Stimulated activated CD8-positive, alpha-beta memory T cell treated with anti-CD3 and anti-CD28 coated beads, Interleukin-15, amount 100 ng/mL, for 48 hours (primary cell): ENCODE results near the gene RUNX3.
"Not testable (repeated sequence)": the region's sequence is repeated elsewhere in the genome, so short reads cannot be mapped to it uniquely, and the experiment has no call there.

Experiments
- DNase-seq, 2 donors: peaks; one replicate each; pipeline ENCODE4 v3.0.0-alpha.2; 2020; ENCODE audit warnings: low read depth in 2 of 2

RUNX3 gene

GRCh38 chr1:24930260-24931145 lies at the start of gene RUNX3:
Gene RUNX3, minus strand, starts transcription at chr1:24930276. Its CDS starts 408 bp downstream, at chr1:24929868.
- peak; percentile 91 to 92 for DNase-seq

DNA sequence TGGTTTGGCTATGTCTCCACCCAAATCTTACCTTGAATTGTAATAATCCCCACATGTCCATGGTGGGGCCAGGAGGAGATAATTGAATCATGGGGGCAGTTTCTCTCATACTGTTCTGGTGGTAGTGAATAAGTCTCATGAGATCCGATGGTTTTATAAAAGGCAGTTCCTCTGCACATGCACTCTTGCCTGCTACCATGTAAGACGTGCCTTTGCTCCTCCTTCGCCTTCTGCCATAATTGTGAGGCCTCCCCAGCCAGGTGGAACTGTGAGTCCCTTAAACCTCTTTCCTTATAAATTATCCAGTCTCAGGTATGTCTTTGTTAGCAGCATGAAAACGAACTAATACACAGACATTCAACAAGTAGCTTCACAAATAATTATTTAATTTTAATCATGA lies 49.2 kb upstream of the RUNX3 start:
- not testable (repeated sequence) for DNase-seq

DNA sequence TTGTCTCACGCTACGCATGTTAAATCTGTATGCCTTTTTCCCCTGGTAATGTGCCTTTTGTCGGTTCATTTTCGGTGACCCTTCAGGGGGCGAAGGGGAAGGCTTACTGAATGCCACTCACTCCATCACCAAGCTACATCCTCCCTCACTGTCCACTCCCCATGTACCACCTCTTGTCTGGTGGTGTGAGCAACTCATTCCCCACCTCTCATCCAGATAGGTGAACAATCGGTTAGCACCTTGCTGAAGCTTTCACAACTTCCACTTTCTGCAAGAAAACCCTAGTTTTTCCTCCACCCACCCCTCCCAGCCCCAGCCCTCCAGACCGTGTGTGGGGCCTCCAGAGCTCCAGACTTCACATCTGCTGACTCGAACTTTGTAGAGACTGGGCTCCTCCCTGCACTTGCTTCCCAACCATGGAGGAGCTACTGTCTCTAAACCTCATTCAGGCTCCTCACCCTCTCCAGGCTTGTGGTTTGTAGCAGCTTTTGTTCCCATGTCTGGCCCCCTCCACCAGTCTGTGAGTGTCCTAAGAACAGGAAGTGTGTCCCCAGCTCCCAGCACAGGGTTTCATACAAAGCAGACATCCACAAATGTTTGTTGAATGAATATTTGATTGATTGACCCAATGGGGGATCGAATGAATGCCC lies 48.4 kb upstream of the RUNX3 start:
- DNase-seq = no peak

DNA sequence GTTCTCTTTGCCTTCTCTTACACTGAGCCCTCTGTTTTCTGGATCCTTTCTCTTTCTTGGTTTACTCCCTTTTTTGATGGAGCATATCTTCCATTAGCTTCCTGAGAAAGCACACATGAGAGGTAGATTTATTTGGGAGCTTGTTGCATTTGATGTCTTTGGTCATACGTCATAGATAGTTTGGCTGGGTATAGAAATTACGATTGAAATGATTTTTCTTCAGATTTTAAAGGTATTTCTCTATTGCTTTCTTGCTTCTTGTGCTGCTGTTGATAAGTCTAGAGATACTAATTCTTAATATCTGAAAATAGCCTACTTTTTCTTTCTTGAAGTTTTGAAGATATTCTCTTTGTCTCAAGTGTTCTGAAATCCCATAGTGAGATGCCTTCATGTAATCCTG lies 45.3 kb upstream of the RUNX3 start:
- DNase-seq = no peak

- DNase-seq = no peak
Measured at GRCh38 chr1:24973315-24973714, 43.2 kb upstream of the RUNX3 start.

DNA sequence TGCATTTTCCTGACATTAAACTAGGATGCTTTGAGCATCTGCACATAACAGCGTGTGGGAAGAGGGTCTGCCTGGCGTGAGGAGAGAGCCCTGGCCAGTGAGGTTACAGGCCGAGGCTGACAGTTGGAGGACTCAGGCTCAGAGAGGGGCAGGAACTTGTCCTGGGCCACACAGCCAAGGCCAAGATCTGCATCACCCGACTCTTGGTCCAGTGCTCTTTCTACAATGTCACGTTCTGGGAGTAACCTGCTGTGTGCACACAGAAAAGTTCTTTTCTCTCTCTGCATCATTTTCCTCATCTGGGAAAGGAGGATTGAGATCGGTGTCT lies 42.8 kb upstream of the RUNX3 start:
- no peak for DNase-seq

DNA sequence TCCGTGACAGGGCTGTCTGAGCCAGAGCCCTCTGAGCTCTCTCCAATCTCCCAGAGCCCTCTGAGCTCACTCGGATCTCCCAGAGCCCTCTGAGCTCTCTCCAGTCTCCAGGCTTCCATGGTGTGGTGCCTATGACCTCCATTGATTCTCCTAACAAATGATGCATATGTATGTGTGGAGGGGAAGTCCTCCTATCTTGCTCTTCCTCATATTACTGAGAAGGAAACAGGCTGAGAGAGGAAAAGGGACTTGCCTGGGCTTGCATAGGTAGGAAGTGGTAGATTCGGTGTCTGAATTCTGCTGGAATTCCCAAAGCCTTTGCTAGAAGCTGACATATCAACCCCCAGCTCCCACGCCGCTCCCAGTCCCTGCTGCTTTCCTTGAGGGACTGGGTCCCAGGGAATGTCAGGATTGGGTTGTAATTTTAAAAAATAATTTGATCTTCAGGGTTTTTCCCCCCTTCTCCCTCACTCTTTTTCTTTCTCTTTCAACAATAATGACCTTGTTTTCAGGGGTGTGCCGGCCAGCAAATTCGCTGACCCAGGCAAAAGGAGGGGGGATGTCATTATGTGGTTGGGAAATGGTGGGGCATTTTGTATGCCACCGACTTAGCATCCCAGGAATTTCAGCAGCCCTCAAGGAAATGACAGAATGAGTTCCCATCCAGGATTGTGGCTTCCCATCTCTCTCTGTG lies 42.3 kb upstream of the RUNX3 start:
- no peak for DNase-seq

- DNase-seq = no peak
Measured at GRCh38 chr1:24970926-24971875, 41.1 kb upstream of the RUNX3 start.

DNA sequence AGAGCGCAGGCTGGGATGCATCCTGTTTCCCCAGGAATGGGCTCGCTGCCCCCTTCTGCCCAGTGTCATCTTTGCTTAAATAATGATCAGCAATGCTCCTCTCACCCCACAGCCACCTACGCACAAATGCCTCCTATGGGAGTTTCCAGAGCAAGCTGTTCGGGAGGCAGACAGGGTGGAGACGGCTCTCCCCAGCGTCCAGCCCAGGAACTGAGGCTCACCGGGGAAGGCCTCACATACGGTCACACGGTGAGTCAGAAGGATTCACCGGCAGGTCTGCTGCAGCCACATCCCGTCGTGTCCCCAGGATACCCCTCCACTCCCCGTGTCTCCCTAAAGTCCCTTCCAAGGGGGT lies 40.3 kb upstream of the RUNX3 start:
- no peak for DNase-seq

GRCh38 chr1:24969596-24970398 lies 39.7 kb upstream of the RUNX3 start:
- DNase-seq = no peak

DNA sequence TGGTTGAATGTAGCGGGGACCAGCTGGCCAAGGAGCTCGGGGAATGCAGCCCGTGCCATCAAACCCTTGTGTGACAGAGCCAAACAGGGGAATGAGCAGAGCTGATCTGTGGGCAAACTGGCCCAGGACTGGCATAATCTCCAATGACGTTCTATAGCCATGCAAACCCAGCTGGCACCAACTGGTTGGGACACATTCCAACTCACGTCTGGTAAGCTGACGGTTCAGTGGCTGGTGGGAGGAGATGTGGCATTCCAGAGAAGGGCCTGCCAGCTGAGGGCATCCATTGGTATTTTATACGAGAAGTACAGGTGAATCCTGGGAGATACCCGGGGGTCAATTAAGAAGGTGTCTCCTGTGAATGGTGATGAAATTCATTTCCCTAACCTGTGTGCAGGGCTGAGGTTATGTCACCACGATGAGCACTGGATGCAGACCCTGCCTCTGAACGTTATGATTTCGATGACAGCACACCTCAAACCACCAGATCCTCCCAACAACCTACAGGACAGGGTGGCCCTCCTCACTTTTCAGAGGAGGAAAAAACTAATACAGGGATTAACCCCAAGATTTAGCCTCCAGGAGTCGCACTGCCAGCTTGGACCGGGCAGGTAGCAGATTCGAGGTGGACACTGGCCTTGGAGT lies 39.0 kb upstream of the RUNX3 start:
- DNase-seq = no peak

- no peak for DNase-seq
Measured at GRCh38 chr1:24967962-24968361, 37.9 kb upstream of the RUNX3 start.

- DNase-seq = no peak
Measured at GRCh38 chr1:24967555-24967954, 37.5 kb upstream of the RUNX3 start.

- peak; percentile 85 to 86 for DNase-seq
Measured at GRCh38 chr1:24966724-24967346, 36.8 kb upstream of the RUNX3 start.

DNA sequence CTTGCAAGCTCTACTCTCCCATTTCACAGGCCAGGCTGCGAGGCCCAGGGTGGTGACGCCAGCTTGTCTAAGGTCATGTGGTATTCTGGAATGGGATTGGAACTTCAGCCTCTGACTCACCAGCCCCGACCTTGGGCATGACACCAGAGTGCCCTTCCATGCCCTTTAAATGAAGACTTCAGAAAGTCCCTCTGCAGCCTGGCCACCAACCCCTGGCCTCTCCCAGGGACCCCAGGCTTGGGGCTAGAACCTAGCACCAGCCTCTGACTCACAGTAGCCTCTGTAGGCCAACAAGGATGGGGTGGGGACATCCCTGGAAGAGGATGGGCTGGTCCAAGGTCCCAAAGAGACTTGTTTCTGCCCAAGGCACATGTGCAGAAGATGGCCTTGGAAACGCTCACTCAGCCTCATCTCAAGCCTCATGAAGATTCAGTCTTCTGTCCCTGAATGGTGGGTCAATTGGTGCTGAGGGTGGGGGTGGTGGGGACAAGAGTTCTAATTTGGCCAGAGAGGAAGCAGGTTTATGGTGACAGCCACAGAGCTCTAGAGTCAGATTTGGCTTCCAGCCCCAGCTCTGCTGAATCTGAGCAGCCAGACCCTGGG lies 36.1 kb upstream of the RUNX3 start:
- DNase-seq = peak in 1 of 2 donors; percentile 52

GRCh38 chr1:24965571-24965930 lies 35.5 kb upstream of the RUNX3 start:
- DNase-seq = no peak

- peak; percentile 98 to 99 for DNase-seq
Measured at GRCh38 chr1:24964811-24965570, 34.9 kb upstream of the RUNX3 start.

DNA sequence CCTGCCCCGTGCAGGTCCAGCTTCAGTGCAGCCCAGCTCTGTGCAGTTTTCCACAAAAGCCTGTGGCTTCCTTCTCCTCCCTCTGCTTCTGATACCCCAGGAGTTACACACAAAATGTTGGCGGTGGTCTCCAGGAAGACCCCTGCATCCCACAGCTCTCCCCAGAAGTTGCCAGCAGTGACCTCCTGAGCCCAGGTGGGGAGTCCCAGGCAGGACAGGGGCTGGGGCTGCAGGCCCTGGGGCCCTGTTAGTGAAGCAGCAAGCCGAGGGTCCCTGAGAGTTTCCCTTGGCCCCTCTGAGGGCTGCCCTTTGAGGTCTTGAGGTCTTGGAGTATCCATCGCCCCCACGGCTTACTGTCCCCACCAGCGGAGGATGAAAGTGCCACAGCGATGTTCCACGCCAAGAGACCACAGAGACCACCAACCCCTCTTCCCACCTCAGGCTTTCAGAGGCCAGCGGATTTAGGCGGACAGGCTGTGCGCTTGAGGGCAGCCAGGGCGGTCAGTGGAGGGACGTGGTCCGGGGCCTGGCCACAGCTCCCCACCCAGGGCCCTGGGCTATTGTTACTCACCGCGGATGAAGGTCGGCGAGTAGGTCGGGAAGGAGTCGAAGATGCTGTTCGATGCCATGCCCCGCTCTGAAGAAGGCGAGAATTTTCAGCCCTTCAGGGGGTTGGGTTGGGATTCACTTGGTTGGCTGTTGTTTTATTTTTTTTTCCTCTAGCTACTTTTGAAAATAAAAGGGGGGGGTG lies 34.0 kb upstream of the RUNX3 start:
- DNase-seq = no peak
